Prostate gland (tissue), 2 donors: ENCODE results near the gene PLPPR4. TPM values are rescaled to one million over a fixed set of nuclear protein-coding genes. Genes with fewer than 3 reads are reported as not detected.

ENCODE experiments used
- DNase-seq: peaks from one replicate; pipeline ENCODE4 v3.0.0-alpha.2; 2019; ENCODE audit warnings: low spot score
- H3K27ac ChIP-seq, 2 donors: fragments of 200-600 bp; sonication (generic); 2 replicates each; pipeline ENCODE4 v1.5.1; 2017 to 2019
- H3K27me3 ChIP-seq: fragments of 200-600 bp; sonication (generic); replicated peaks from 2 replicates; pipeline ENCODE4 v1.5.1; 2019; ENCODE audit not compliant: insufficient read depth
- H3K36me3 ChIP-seq, 2 donors: fragments of 200-600 bp; sonication (generic); 1 replicate in 1 of 2; 2 replicates in 1 of 2; pipeline versions ENCODE4 v1.5.1 to v1.8.1; 2017 to 2019
- H3K4me1 ChIP-seq: fragments of 200-600 bp; sonication (generic); replicated peaks from 2 replicates; pipeline ENCODE4 v1.5.1; 2019
- H3K4me3 ChIP-seq, 2 donors: fragments of 200-600 bp; sonication (generic); 2 replicates each; pipeline ENCODE4 v1.5.1; 2017 to 2019
- H3K9me3 ChIP-seq: fragments of 200-600 bp; sonication (generic); 2 replicates; pipeline ENCODE4 v1.5.1; 2017
- POLR2A ChIP-seq: fragments of 450-650 bp; IDR thresholded peaks from one replicate; pipeline ENCODE4 v1.6.1; 2016; ENCODE audit warnings: antibody characterized with exemption, mild to moderate bottlenecking
- POLR2AphosphoS5 ChIP-seq: sonication (generic); formaldehyde crosslinking; IDR thresholded peaks from one replicate; pipeline ENCODE4 v1.6.1; 2017; ENCODE audit warnings: antibody characterized with exemption
- WGBS: methylation state at CpG from one replicate; pipeline ENCODE4 v1.1.5; 2018; 5-methylcytosine and 5-hydroxymethylcytosine counted together
- intact Hi-C: fragments of 100-400 bp; cut with DNase I; formaldehyde crosslinking; loops from one replicate; pipeline ENCODE4 v1.14.2; 2022
- total RNA-seq, 2 donors: library from RNA; depleted of rRNA; stranded (reverse); fragments of >200 nt; gene quantifications; one replicate each; pipeline ENCODE4 v1.1.0, GENCODE V29; 2016
- TF ChIP-seq, protein P1 (sequence below), 4 experiments: fragments of 200-600 bp in 2 of 4; fragments of 450-650 bp in 2 of 4; sonication (generic) in 2 of 4; IDR thresholded peaks; 1 replicate in 3 of 4; 2 replicates in 1 of 4; pipeline ENCODE4 v1.5.1; 2016 to 2019; ENCODE audit warnings: antibody characterized with exemption in 4 of 4, mild to moderate bottlenecking in 2 of 4, moderate library complexity in 2 of 4

Gene PLPPR4
- total RNA-seq, 2 donors from 2014 or later = 0.05 to 3.2 TPM

DNA sequence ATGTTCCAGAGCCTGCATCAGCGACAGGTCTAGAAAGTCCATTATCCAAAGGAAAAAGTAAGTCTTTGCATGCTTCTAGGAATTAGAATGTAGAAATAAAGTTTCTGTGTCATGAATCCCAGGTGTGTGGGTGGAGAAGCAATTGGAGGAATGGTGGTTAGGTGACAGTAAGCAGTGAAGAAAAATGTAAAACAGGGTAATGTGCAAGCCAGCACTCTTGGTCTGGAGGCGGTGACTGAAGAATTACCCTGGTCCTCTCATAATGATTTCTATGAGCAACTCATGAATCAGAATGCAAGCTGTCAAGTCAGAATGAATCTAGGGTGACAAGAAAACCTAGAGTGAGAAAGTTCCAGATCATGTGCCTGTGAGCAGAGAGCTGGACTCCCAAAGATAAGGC is 33.6 kb downstream of the PLPPR4 start:
- intact Hi-C loops = no loop called here
- 89% methylated on average over 2 of the region's 2 CpGs for WGBS
- TF ChIP-seq, protein P1, sequence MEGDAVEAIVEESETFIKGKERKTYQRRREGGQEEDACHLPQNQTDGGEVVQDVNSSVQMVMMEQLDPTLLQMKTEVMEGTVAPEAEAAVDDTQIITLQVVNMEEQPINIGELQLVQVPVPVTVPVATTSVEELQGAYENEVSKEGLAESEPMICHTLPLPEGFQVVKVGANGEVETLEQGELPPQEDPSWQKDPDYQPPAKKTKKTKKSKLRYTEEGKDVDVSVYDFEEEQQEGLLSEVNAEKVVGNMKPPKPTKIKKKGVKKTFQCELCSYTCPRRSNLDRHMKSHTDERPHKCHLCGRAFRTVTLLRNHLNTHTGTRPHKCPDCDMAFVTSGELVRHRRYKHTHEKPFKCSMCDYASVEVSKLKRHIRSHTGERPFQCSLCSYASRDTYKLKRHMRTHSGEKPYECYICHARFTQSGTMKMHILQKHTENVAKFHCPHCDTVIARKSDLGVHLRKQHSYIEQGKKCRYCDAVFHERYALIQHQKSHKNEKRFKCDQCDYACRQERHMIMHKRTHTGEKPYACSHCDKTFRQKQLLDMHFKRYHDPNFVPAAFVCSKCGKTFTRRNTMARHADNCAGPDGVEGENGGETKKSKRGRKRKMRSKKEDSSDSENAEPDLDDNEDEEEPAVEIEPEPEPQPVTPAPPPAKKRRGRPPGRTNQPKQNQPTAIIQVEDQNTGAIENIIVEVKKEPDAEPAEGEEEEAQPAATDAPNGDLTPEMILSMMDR (IDR thresholded peaks at IDR 0.05) = no peak
- TF ChIP-seq POLR2AphosphoS5 (no peak), POLR2A (no peak)
- Histone ChIP-seq H3K27ac (no peak overlapping the region), H3K4me1 (no peaks in the 10 kb centered on the region), H3K36me3 (no peaks in the 10 kb centered on the region), H3K4me3 (no peak overlapping the region), H3K9me3 (no peaks in the 10 kb centered on the region), H3K27me3 (no peaks in the 10 kb centered on the region)
- DNase-seq = no peak

DNA sequence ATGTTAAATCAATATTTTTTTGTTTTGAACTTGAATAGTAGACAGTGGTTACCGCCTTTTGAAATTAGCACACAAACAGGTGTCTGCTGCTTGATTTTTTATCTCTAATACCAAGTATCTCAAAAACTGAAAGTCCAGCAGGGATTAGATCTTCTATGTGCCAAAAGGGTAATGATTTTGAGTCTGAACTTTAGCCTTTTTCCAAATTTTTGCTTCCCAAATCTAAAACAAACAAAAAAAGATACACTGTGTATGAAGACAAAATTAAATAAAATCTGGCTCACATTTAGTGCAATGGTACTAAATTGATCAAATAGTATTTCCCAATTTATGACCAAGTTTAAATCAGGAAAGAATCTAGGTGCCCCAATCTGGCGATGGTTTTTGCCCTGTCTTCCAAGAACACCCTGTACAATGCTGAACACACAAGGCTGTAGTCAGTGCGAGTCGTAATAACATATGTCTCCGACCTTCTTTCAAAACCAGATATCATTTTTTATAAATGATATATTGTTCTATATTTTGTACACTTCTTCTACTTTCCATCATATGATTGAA is 40.5 kb downstream of the PLPPR4 start:
- no peak for DNase-seq
- TF ChIP-seq POLR2A (no peak), POLR2AphosphoS5 (no peak)
- TF ChIP-seq, protein P1 (IDR thresholded peaks at IDR 0.05) = no peak
- no peaks in the 10 kb centered on the region for H3K27me3 ChIP-seq
- WGBS = 91% methylated on average over 5 of the region's 5 CpGs
- no peaks in the 10 kb centered on the region for H3K9me3 ChIP-seq
- no peak overlapping the region for H3K27ac ChIP-seq
- no peaks in the 10 kb centered on the region for H3K36me3 ChIP-seq
- no peak overlapping the region for H3K4me3 ChIP-seq
- intact Hi-C loops = no loop called here
- H3K4me1 ChIP-seq = no peaks in the 10 kb centered on the region

DNA sequence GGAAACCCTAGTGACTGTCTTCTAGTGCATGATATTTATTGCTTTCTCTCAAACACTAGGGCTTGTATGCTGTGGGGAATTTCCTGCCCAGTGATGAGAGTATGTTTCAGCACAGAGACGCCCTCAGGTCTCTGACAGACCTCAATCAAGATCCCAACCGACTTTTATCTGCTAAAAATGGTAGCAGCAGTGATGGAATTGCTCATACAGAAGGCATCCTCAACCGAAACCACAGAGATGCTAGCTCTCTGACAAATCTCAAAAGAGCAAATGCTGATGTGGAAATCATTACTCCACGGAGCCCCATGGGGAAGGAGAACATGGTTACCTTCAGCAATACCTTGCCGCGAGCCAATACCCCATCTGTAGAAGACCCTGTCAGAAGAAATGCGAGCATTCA is 41.3 kb downstream of the PLPPR4 start:
- TF ChIP-seq POLR2AphosphoS5 (no peak), POLR2A (no peak)
- TF ChIP-seq, protein P1 (IDR thresholded peaks at IDR 0.05) = no peak
- intact Hi-C loops = no loop called here
- no peak for DNase-seq
- WGBS = 87% methylated on average over 7 of the region's 7 CpGs
- Histone ChIP-seq H3K4me3 (no peak overlapping the region), H3K36me3 (no peaks in the 10 kb centered on the region), H3K27me3 (no peaks in the 10 kb centered on the region), H3K4me1 (no peaks in the 10 kb centered on the region), H3K9me3 (no peaks in the 10 kb centered on the region), H3K27ac (no peak overlapping the region)

DNA sequence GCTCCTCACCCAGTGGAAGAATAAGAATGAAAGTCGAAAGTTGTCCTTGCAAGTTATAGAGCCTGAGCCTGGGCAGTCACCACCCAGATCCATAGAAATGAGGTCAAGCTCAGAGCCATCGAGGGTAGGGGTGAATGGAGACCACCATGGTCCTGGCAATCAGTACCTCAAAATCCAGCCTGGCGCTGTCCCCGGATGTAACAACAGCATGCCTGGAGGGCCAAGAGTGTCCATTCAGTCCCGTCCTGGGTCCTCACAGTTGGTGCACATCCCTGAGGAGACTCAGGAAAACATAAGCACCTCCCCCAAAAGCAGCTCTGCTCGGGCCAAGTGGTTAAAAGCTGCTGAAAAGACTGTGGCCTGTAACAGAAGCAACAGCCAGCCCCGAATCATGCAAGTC is 41.8 kb downstream of the PLPPR4 start:
- Histone ChIP-seq H3K27me3 (no peaks in the 10 kb centered on the region), H3K36me3 (no peaks in the 10 kb centered on the region), H3K9me3 (no peaks in the 10 kb centered on the region), H3K4me3 (no peak overlapping the region), H3K4me1 (no peaks in the 10 kb centered on the region), H3K27ac (no peak overlapping the region)
- DNase-seq = no peak
- intact Hi-C loops = no loop called here
- TF ChIP-seq POLR2AphosphoS5 (no peak), POLR2A (no peak)
- TF ChIP-seq, protein P1 (IDR thresholded peaks at IDR 0.05) = no peak
- 88% methylated on average over 7 of the region's 7 CpGs for WGBS

DNA sequence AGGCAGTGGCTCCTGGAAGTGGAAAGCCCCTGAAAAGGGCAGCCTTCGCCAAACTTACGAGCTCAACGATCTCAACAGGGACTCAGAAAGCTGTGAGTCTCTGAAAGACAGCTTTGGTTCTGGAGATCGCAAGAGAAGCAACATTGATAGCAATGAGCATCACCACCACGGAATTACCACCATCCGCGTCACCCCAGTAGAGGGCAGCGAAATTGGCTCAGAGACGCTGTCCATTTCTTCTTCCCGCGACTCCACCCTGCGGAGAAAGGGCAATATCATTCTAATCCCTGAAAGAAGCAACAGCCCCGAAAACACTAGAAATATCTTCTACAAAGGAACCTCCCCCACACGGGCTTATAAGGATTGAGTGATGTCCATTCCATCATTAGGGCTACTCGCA is 42.4 kb downstream of the PLPPR4 start:
- Histone ChIP-seq H3K27ac (no peak overlapping the region), H3K36me3 (no peaks in the 10 kb centered on the region), H3K9me3 (no peaks in the 10 kb centered on the region), H3K4me3 (no peak overlapping the region), H3K27me3 (no peaks in the 10 kb centered on the region), H3K4me1 (no peaks in the 10 kb centered on the region)
- intact Hi-C loops = no loop called here
- 89% methylated on average over 15 of the region's 15 CpGs for WGBS
- TF ChIP-seq POLR2A (no peak), POLR2AphosphoS5 (no peak)
- TF ChIP-seq, protein P1 (IDR thresholded peaks at IDR 0.05) = no peak
- no peak for DNase-seq
